PC-9 (cell line): Measurements from ENCODE around the gene LIF.

Source experiments
- EZH2 ChIP-seq: fragments of 200-600 bp; sonication (generic); IDR thresholded peaks from 2 replicates; pipeline ENCODE4 v1.8.0; 2017; ENCODE audit warnings: antibody characterized with exemption, low read depth
- TF ChIP-seq, protein P1 (sequence below): fragments of 200-600 bp; sonication (generic); conservative IDR thresholded peaks from 2 replicates; pipeline ENCODE4 v1.6.1; 2017; ENCODE audit warnings: mixed run types, antibody characterized with exemption, mild to moderate bottlenecking, moderate library complexity

DNA sequence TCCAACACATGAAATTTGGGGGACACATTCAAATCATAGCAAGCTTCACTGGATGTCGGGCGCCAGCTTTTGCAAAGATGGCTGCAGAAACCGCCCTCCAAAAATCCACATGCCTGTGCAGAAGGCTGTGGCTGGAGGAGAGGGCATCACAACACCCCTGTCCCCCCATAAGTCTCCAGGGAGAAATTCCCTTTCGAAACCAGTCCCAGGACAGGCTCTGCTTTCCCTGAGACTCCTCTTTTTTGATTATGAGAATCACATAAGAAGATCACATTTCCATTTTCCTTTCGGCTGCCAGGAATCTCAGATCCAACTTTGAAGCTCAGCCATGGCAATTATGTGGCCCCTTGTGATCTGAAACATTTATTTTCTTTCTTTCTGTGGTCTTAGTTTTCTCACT is 9.7 kb downstream of the LIF start:
- TF ChIP-seq, protein P1, sequence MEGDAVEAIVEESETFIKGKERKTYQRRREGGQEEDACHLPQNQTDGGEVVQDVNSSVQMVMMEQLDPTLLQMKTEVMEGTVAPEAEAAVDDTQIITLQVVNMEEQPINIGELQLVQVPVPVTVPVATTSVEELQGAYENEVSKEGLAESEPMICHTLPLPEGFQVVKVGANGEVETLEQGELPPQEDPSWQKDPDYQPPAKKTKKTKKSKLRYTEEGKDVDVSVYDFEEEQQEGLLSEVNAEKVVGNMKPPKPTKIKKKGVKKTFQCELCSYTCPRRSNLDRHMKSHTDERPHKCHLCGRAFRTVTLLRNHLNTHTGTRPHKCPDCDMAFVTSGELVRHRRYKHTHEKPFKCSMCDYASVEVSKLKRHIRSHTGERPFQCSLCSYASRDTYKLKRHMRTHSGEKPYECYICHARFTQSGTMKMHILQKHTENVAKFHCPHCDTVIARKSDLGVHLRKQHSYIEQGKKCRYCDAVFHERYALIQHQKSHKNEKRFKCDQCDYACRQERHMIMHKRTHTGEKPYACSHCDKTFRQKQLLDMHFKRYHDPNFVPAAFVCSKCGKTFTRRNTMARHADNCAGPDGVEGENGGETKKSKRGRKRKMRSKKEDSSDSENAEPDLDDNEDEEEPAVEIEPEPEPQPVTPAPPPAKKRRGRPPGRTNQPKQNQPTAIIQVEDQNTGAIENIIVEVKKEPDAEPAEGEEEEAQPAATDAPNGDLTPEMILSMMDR, result no peak
- TF ChIP-seq EZH2, result no peak
